GM21447 (cell line): ENCODE measurements around the gene USP5.
"Not testable (repeated sequence)": the region's sequence is repeated elsewhere in the genome, so short reads cannot be mapped to it uniquely, and the experiment has no call there.

Source experiments
- ATAC-seq: cut with Tn5 transposase; IDR thresholded peaks from one replicate; pipeline ENCODE4 v1.9.1; 2021; ENCODE audit not compliant: unreplicated experiment

The USP5 gene

GRCh38 chr12:6863033-6863432 is 11.1 kb downstream of the USP5 start:
- no peak for ATAC-seq

- no peak for ATAC-seq
Measured at GRCh38 chr12:6863586-6864321, 11.8 kb downstream of the USP5 start.

GRCh38 chr12:6865307-6865706 is 13.4 kb downstream of the USP5 start:
- ATAC-seq = not testable (repeated sequence)

- no peak for ATAC-seq
Measured at GRCh38 chr12:6866163-6866919, 14.4 kb downstream of the USP5 start.

GRCh38 chr12:6866920-6867412 is 15.0 kb downstream of the USP5 start:
- ATAC-seq = peak; percentile 10

GRCh38 chr12:6867413-6868210 is 15.7 kb downstream of the USP5 start, which contains the start of gene TPI1:
Gene TPI1 (plus strand): TSS chr12:6867531. CDS start chr12:6867567, 36 bp downstream.
- ATAC-seq = peak; percentile 47

- ATAC-seq = no peak
Measured at GRCh38 chr12:6868211-6869048, 16.5 kb downstream of the USP5 start.

- no peak for ATAC-seq
Measured at GRCh38 chr12:6869049-6870021, 17.4 kb downstream of the USP5 start.

- ATAC-seq = not testable (repeated sequence)
Measured at GRCh38 chr12:6870304-6870703, 18.4 kb downstream of the USP5 start.

- no peak for ATAC-seq
Measured at GRCh38 chr12:6871052-6871957, 19.4 kb downstream of the USP5 start.

- peak; percentile 27 for ATAC-seq
Measured at GRCh38 chr12:6872073-6873048, 20.4 kb downstream of the USP5 start.

GRCh38 chr12:6873094-6874014 is 21.4 kb downstream of the USP5 start, which contains the start of gene SPSB2:
Gene SPSB2 (minus strand): TSS chr12:6873303. CDS start chr12:6872901, 402 bp downstream.
- peak; percentile 50 for ATAC-seq

- ATAC-seq = not testable (repeated sequence)
Measured at GRCh38 chr12:6874015-6874368, 22.0 kb downstream of the USP5 start.

GRCh38 chr12:6879824-6880223 is 27.9 kb downstream of the USP5 start:
- not testable (repeated sequence) for ATAC-seq

- no peak for ATAC-seq
Measured at GRCh38 chr12:6883252-6883651, 31.3 kb downstream of the USP5 start.

- ATAC-seq = no peak
Measured at GRCh38 chr12:6883683-6884082, 31.7 kb downstream of the USP5 start.
